HepG2 (cell line): ENCODE data around the gene CACNB4.

Experiments
- ARID2 ChIP-seq: sonication (generic); formaldehyde crosslinking; IDR thresholded peaks from 2 replicates; pipeline ENCODE4 v1.8.1; 2022; ENCODE audit warnings: mild to moderate bottlenecking, missing genetic modification reagents, borderline replicate concordance
- DPF2 ChIP-seq: sonication (generic); formaldehyde crosslinking; IDR thresholded peaks from 2 replicates; pipeline ENCODE4 v1.4.0; 2020; ENCODE audit warnings: mild to moderate bottlenecking, low read depth, missing genetic modification reagents, borderline replicate concordance
- ZBTB7B ChIP-seq: sonication (generic); formaldehyde crosslinking; IDR thresholded peaks from 2 replicates; pipeline ENCODE4 v1.4.0; 2020; ENCODE audit warnings: missing genetic modification reagents
- ZNF75D ChIP-seq: sonication (generic); formaldehyde crosslinking; IDR thresholded peaks from 2 replicates; pipeline ENCODE4 v1.8.1; 2023; ENCODE audit warnings: missing genetic modification reagents, mild to moderate bottlenecking, borderline replicate concordance
- TF ChIP-seq, protein P1 (sequence below): sonication (generic); formaldehyde crosslinking; IDR thresholded peaks from 2 replicates; pipeline ENCODE4 v1.4.0; 2020; ENCODE audit warnings: missing genetic modification reagents

DNA sequence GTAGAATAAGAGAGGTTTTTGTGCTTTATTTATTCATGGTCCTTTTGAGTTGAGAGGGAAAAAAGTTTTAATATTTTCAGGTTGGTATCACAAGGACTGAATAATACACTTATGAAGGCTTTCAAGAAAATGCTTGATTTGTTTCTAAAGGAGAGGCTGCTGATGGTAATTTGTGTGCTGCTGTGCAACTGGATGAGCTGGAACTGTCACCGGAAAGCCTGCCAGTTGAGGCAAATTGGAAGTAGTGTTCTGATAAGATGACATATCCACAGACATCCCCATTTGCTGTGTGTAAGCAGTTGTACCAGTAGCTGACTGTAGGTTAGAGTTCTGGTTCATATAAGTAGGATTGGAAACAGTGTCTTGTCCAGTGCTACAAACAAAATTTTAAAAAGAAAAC, 21.6 kb upstream of the CACNB4 start:
- TF ChIP-seq ARID2 (no peak), DPF2 (CRISPR knock-in tag) (no peak), ZNF75D (CRISPR knock-in tag) (no peak), ZBTB7B (CRISPR knock-in tag) (no peak)
- TF ChIP-seq, protein P1, sequence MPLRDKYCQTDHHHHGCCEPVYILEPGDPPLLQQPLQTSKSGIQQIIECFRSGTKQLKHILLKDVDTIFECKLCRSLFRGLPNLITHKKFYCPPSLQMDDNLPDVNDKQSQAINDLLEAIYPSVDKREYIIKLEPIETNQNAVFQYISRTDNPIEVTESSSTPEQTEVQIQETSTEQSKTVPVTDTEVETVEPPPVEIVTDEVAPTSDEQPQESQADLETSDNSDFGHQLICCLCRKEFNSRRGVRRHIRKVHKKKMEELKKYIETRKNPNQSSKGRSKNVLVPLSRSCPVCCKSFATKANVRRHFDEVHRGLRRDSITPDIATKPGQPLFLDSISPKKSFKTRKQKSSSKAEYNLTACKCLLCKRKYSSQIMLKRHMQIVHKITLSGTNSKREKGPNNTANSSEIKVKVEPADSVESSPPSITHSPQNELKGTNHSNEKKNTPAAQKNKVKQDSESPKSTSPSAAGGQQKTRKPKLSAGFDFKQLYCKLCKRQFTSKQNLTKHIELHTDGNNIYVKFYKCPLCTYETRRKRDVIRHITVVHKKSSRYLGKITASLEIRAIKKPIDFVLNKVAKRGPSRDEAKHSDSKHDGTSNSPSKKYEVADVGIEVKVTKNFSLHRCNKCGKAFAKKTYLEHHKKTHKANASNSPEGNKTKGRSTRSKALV: no peak
